WTC11 (cell line): ENCODE measurements around the gene CRK.

Source experiments
- FOXJ3 ChIP-seq: sonication (generic); formaldehyde crosslinking; IDR thresholded peaks from 2 replicates; pipeline ENCODE4 v1.9.0; 2021; ENCODE audit warnings: missing genetic modification reagents, mild to moderate bottlenecking, borderline replicate concordance
- JUN ChIP-seq: sonication (generic); formaldehyde crosslinking; IDR thresholded peaks from 2 replicates; pipeline ENCODE4 v1.8.0; 2023; ENCODE audit warnings: mild to moderate bottlenecking, missing genetic modification reagents
- NR2C2 ChIP-seq: sonication (generic); formaldehyde crosslinking; IDR thresholded peaks from 2 replicates; pipeline ENCODE4 v1.8.0; 2022; ENCODE audit warnings: mild to moderate bottlenecking, missing genetic modification reagents
- SOX15 ChIP-seq: fragments of 250-450 bp; sonication (Bioruptor Pico); IDR thresholded peaks from 2 replicates; pipeline ENCODE4 v1.9.0; 2021; ENCODE audit warnings: mild to moderate bottlenecking
- SP1 ChIP-seq: sonication (generic); formaldehyde crosslinking; conservative IDR thresholded peaks from 2 replicates; pipeline ENCODE4 v1.8.1; 2022; ENCODE audit warnings: missing genetic modification reagents
- TEAD4 ChIP-seq: sonication (generic); formaldehyde crosslinking; IDR thresholded peaks from 2 replicates; pipeline ENCODE4 v1.8.0; 2022; ENCODE audit warnings: mild to moderate bottlenecking, missing genetic modification reagents
- ZBTB21 ChIP-seq: sonication (generic); formaldehyde crosslinking; IDR thresholded peaks from 2 replicates; pipeline ENCODE4 v1.8.1; 2023; ENCODE audit warnings: mild to moderate bottlenecking, missing genetic modification reagents, borderline replicate concordance
- ZNF232 ChIP-seq: sonication (generic); formaldehyde crosslinking; IDR thresholded peaks from 2 replicates; pipeline ENCODE4 v1.8.0; 2022; ENCODE audit warnings: mild to moderate bottlenecking, missing genetic modification reagents
- ZNF671 ChIP-seq: fragments of 250-450 bp; sonication (Bioruptor Pico); IDR thresholded peaks from 2 replicates; pipeline ENCODE4 v1.8.0; 2021; ENCODE audit warnings: mild to moderate bottlenecking
- TF ChIP-seq, protein P1 (sequence below): fragments of 200-600 bp; IDR thresholded peaks from 2 replicates; pipeline ENCODE4 v1.8.0; 2022; ENCODE audit warnings: antibody characterized with exemption
- TF ChIP-seq, protein P2 (sequence below): sonication (generic); formaldehyde crosslinking; IDR thresholded peaks from 2 replicates; pipeline ENCODE4 v1.8.0; 2022; ENCODE audit warnings: missing genetic modification reagents
- TF ChIP-seq, protein P3 (sequence below): sonication (generic); formaldehyde crosslinking; IDR thresholded peaks from 2 replicates; pipeline ENCODE4 v1.8.1; 2022; ENCODE audit warnings: low read depth, missing genetic modification reagents, borderline replicate concordance
- TF ChIP-seq, protein P4 (sequence below): sonication (generic); formaldehyde crosslinking; IDR thresholded peaks from 2 replicates; pipeline ENCODE4 v1.8.1; 2022; ENCODE audit warnings: mild to moderate bottlenecking, missing genetic modification reagents, moderate library complexity, borderline replicate concordance
- TF ChIP-seq, protein P5 (sequence below): sonication (generic); formaldehyde crosslinking; IDR thresholded peaks from 2 replicates; pipeline ENCODE4 v1.8.0; 2022; ENCODE audit warnings: mild to moderate bottlenecking, missing genetic modification reagents

DNA sequence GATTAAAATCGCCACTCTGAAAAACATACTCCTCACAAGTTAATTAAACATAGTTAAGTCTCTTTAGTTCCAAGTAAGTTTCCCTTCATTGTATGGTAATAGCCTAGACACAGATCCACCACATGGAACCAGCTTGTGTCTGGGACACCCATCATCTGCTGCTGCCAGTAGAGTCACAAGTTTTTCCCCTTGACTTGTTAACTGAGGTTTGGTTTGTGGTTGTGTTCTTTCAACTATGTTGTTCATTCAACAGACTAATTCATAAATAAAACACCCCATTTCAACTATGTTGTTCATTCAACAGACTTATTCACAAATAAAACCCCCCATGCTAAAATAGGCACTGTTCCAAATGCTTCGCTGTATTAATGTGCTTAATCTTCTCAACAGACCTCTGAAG is 80.4 kb downstream of the CRK start:
- TF ChIP-seq, protein P1, sequence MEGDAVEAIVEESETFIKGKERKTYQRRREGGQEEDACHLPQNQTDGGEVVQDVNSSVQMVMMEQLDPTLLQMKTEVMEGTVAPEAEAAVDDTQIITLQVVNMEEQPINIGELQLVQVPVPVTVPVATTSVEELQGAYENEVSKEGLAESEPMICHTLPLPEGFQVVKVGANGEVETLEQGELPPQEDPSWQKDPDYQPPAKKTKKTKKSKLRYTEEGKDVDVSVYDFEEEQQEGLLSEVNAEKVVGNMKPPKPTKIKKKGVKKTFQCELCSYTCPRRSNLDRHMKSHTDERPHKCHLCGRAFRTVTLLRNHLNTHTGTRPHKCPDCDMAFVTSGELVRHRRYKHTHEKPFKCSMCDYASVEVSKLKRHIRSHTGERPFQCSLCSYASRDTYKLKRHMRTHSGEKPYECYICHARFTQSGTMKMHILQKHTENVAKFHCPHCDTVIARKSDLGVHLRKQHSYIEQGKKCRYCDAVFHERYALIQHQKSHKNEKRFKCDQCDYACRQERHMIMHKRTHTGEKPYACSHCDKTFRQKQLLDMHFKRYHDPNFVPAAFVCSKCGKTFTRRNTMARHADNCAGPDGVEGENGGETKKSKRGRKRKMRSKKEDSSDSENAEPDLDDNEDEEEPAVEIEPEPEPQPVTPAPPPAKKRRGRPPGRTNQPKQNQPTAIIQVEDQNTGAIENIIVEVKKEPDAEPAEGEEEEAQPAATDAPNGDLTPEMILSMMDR = no peak
- TF ChIP-seq, protein P2, sequence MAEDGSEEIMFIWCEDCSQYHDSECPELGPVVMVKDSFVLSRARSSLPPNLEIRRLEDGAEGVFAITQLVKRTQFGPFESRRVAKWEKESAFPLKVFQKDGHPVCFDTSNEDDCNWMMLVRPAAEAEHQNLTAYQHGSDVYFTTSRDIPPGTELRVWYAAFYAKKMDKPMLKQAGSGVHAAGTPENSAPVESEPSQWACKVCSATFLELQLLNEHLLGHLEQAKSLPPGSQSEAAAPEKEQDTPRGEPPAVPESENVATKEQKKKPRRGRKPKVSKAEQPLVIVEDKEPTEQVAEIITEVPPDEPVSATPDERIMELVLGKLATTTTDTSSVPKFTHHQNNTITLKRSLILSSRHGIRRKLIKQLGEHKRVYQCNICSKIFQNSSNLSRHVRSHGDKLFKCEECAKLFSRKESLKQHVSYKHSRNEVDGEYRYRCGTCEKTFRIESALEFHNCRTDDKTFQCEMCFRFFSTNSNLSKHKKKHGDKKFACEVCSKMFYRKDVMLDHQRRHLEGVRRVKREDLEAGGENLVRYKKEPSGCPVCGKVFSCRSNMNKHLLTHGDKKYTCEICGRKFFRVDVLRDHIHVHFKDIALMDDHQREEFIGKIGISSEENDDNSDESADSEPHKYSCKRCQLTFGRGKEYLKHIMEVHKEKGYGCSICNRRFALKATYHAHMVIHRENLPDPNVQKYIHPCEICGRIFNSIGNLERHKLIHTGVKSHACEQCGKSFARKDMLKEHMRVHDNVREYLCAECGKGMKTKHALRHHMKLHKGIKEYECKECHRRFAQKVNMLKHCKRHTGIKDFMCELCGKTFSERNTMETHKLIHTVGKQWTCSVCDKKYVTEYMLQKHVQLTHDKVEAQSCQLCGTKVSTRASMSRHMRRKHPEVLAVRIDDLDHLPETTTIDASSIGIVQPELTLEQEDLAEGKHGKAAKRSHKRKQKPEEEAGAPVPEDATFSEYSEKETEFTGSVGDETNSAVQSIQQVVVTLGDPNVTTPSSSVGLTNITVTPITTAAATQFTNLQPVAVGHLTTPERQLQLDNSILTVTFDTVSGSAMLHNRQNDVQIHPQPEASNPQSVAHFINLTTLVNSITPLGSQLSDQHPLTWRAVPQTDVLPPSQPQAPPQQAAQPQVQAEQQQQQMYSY (CRISPR knock-in tag) = no peak
- TF ChIP-seq NR2C2 (CRISPR knock-in tag) (no peak), TEAD4 (no peak), FOXJ3 (CRISPR knock-in tag) (no peak), ZBTB21 (CRISPR knock-in tag) (no peak), SOX15 (no peak), SP1 (CRISPR knock-in tag) (no peak), ZNF232 (CRISPR knock-in tag) (no peak), ZNF671 (CRISPR knock-in tag) (no peak), JUN (CRISPR knock-in tag) (no peak)
- TF ChIP-seq, protein P3, sequence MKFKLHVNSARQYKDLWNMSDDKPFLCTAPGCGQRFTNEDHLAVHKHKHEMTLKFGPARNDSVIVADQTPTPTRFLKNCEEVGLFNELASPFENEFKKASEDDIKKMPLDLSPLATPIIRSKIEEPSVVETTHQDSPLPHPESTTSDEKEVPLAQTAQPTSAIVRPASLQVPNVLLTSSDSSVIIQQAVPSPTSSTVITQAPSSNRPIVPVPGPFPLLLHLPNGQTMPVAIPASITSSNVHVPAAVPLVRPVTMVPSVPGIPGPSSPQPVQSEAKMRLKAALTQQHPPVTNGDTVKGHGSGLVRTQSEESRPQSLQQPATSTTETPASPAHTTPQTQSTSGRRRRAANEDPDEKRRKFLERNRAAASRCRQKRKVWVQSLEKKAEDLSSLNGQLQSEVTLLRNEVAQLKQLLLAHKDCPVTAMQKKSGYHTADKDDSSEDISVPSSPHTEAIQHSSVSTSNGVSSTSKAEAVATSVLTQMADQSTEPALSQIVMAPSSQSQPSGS = no peak
- TF ChIP-seq, protein P4, sequence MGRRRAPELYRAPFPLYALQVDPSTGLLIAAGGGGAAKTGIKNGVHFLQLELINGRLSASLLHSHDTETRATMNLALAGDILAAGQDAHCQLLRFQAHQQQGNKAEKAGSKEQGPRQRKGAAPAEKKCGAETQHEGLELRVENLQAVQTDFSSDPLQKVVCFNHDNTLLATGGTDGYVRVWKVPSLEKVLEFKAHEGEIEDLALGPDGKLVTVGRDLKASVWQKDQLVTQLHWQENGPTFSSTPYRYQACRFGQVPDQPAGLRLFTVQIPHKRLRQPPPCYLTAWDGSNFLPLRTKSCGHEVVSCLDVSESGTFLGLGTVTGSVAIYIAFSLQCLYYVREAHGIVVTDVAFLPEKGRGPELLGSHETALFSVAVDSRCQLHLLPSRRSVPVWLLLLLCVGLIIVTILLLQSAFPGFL (CRISPR knock-in tag) = no peak
- TF ChIP-seq, protein P5, sequence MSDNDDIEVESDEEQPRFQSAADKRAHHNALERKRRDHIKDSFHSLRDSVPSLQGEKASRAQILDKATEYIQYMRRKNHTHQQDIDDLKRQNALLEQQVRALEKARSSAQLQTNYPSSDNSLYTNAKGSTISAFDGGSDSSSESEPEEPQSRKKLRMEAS (CRISPR knock-in tag) = no peak
